BJ (cell line): ENCODE measurements around the gene DEPDC5. TPM values are rescaled to one million over a fixed set of nuclear protein-coding genes. Genes with fewer than 3 reads are reported as not detected.

ENCODE experiments used
- CTCF ChIA-PET: fragments of 350-600 bp; formaldehyde crosslinking; extraction: SDS; loops from one replicate; lab custom pipeline; 2021; ENCODE audit warnings: antibody characterized with exemption, inconsistent platforms; lab: Yijun Ruan, JAX
- POLR2A ChIA-PET: fragments of 300-600 bp; sonication (Branson Sonifier 250); formaldehyde crosslinking; extraction: SDS; loops from one replicate; lab custom pipeline; 2021; ENCODE audit warnings: antibody characterized with exemption; lab: Charles Lee
- DNase-seq: peaks from one replicate; pipeline ENCODE4 v3.0.0-alpha.2; 2011; ENCODE audit warnings: low read depth
- H3K27me3 ChIP-seq: 2 replicates; pipeline ENCODE4 v1.6.0; 2011; ENCODE audit warnings: low read length; ENCODE audit not compliant: control insufficient read depth, insufficient read depth
- H3K36me3 ChIP-seq: 2 replicates; pipeline ENCODE4 v1.5.1; 2011; ENCODE audit warnings: low read length; ENCODE audit not compliant: control insufficient read depth, insufficient read depth
- H3K4me3 ChIP-seq: 2 replicates; pipeline ENCODE4 v1.5.1; 2011; ENCODE audit warnings: low read depth, mild to moderate bottlenecking, control low read depth, low read length
- polyA plus RNA-seq: library from polyadenylated mRNA; depleted of rRNA; stranded (reverse); fragments of >200 nt; gene quantifications from 2 replicates; pipeline ENCODE4 v1.2.3, GENCODE V29; 2011
- TF ChIP-seq, protein P1 (sequence below): IDR thresholded peaks from 2 replicates; pipeline ENCODE4 v1.5.1; 2011; ENCODE audit warnings: low read depth, mild to moderate bottlenecking, control low read depth, inconsistent platforms, low read length, moderate library complexity; ENCODE audit not compliant: insufficient read depth

The DEPDC5 gene
- polyA plus RNA-seq, 1 experiment = 6.8 TPM

DNA sequence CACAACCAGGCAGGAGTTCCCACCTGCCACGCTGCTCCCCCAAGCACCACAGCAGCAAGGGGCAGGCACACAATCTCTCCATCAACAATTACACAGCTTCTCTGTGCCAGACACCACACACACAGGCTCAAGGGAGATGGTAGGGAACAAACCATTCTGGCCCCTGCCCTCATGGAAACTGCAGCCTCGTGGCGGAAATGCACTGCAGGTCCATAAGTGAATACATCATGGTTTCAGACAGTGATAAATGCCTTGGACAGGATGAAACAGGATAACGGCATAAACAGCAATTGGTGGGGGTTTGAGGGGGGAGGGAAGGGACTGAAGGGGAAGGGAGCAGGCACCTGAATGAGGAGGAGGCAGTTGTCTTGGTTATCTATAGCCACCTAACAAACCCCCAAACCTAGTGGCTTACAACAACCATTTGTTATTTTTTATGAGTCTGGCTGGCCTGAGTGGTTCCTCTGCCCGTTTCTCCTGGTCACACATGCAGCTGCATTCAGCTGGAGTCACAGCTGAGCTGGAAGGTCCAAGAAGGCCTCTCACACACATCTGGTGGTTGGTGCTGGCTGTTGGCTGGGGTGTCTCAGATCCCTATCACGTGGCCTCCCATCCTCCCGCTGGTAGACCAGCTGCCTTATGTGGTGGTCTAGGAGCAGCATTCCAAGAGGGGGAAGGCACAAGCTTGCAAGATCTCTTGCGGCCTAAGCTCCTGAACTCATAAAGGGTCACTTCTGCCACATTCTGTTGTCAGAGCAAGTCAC is 175.5 kb downstream of the DEPDC5 start:
- no peak for DNase-seq
- TF ChIP-seq, protein P1, sequence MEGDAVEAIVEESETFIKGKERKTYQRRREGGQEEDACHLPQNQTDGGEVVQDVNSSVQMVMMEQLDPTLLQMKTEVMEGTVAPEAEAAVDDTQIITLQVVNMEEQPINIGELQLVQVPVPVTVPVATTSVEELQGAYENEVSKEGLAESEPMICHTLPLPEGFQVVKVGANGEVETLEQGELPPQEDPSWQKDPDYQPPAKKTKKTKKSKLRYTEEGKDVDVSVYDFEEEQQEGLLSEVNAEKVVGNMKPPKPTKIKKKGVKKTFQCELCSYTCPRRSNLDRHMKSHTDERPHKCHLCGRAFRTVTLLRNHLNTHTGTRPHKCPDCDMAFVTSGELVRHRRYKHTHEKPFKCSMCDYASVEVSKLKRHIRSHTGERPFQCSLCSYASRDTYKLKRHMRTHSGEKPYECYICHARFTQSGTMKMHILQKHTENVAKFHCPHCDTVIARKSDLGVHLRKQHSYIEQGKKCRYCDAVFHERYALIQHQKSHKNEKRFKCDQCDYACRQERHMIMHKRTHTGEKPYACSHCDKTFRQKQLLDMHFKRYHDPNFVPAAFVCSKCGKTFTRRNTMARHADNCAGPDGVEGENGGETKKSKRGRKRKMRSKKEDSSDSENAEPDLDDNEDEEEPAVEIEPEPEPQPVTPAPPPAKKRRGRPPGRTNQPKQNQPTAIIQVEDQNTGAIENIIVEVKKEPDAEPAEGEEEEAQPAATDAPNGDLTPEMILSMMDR = no peak
- H3K27me3 ChIP-seq = no peaks in the 10 kb centered on the region; the same call in 1 of the 2 replicates
- ChIA-PET CTCF (no interaction called here), POLR2A (no interaction called here)
- no peak overlapping the region for H3K4me3 ChIP-seq
- no peaks in the 10 kb centered on the region for H3K36me3 ChIP-seq

DNA sequence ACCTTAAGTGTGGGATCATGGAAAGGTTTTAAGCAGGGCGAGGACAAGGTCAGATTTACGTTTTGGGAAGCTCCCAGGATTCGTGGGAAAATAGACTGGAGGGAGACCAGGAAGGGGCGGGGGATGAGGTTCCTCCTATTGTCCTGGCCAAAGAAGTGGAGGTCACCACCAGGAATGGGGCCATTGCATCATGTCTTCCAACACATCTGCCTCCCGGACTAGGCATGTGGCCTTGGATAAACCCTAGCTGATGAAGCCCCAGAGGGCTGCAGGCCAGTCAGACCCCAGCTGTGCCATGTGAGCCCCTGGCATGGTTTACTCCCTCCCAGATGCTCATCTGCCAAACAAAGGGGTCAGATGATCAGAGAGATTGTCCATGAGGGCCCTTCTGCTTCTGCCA is 179.0 kb downstream of the DEPDC5 start:
- ChIA-PET POLR2A (interaction anchor here (0.5 kb wide), 1 partner anchor 872 kb away, joined by 4 read pairs; no protein-coding TSS in a partner anchor), CTCF (no interaction called here)
- DNase-seq = no peak
- TF ChIP-seq, protein P1 = no peak
- no peaks in the 10 kb centered on the region for H3K36me3 ChIP-seq
- H3K4me3 ChIP-seq = no peak overlapping the region
- H3K27me3 ChIP-seq = no peaks in the 10 kb centered on the region; the same call in 1 of the 2 replicates

DNA sequence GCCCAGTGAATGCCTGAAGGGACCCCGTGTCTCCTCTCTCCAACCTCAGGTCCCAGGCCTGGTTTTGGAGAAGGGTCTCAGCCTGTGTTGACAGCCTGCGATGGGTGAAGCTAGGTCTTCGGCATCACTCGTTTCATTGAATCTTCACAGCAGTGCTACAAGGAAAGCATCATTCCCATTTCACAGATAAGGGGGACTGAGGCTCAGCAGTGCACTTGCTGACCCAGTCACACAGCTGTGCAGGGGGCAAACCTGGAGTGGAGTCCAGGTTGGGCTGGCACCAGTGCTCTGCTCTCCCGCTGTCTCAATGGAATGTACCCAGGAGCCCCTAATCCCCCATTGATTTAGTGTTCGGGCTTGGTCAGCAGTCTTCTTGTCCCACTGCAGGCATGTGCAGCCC is 179.6 kb downstream of the DEPDC5 start:
- CTCF ChIA-PET = no interaction called here
- no peak for DNase-seq

DNA sequence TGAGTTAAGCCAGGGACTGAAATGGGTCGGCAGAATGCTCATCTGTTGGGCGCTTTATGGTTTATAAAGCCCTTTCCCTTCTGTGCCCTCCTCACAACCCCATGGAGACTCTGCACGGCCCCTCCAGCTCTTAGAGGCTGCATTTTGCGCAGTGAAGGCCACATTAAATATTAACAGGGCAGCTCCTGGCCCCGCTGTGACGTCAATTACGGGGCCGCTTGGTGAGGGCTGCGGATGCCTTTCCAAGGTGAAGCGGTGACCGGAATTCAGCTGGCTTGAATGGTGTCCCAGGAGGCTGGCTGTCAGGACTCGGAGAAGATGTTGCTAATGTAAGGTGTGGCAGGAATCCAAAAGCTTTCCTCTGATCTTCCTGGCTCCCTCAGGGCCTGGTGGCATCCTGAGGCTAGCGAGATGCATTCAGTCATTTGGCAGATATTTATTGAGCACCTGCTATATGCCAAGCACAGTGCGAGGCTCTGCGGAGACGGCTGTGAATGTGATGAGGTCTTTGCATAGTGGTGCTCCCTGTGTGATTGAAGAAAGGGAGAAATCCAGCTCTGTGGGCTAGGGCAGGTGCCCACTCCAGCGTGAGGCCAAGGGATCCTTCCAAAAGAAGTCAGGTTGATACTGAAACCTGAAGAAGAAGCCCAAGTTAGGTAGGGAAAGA is 180.1 kb downstream of the DEPDC5 start:
- CTCF ChIA-PET = no interaction called here

More for the DNA sequence above, 179.6 kb downstream of the DEPDC5 start:
- POLR2A ChIA-PET = no interaction called here
- H3K4me3 ChIP-seq = no peak overlapping the region
- TF ChIP-seq, protein P1 = no peak
- no peaks in the 10 kb centered on the region for H3K36me3 ChIP-seq
- no peaks in the 10 kb centered on the region; the same call in 1 of the 2 replicates for H3K27me3 ChIP-seq

More for the DNA sequence above, 180.1 kb downstream of the DEPDC5 start:
- Histone ChIP-seq H3K36me3 (no peaks in the 10 kb centered on the region), H3K27me3 (no peaks in the 10 kb centered on the region; the same call in 1 of the 2 replicates), H3K4me3 (no peak overlapping the region)
- TF ChIP-seq, protein P1 = no peak
- no peak for DNase-seq
- POLR2A ChIA-PET = interaction anchor here (0.5 kb wide), 1 partner anchor 33 kb away, joined by 6 read pairs; no protein-coding TSS in a partner anchor
